KMS-11 (cell line): Measurements from ENCODE around the gene SERINC3.

ENCODE experiments used
- H2AFZ ChIP-seq: fragments of 200-600 bp; sonication (generic); 2 replicates; pipeline ENCODE4 v1.6.1; 2016; ENCODE audit warnings: antibody characterized with exemption, mixed run types, low read depth
- H3K27ac ChIP-seq: fragments of 200-600 bp; sonication (generic); 2 replicates; pipeline ENCODE4 v1.6.1; 2016; ENCODE audit warnings: mild to moderate bottlenecking, mixed run types
- H3K27me3 ChIP-seq: fragments of 200-600 bp; sonication (generic); 2 replicates; pipeline ENCODE4 v1.6.1; 2017; ENCODE audit warnings: mild to moderate bottlenecking, low read depth, mixed run types, moderate library complexity; ENCODE audit not compliant: insufficient read depth
- H3K36me3 ChIP-seq: fragments of 200-600 bp; sonication (generic); 2 replicates; pipeline ENCODE4 v1.6.1; 2017; ENCODE audit warnings: mild to moderate bottlenecking, mixed run types; ENCODE audit not compliant: insufficient read depth
- H3K4me1 ChIP-seq: fragments of 200-600 bp; sonication (generic); 2 replicates; pipeline ENCODE4 v1.6.1; 2016; ENCODE audit warnings: mild to moderate bottlenecking, low read depth, mixed run types; ENCODE audit not compliant: poor library complexity, severe bottlenecking
- H3K4me2 ChIP-seq: fragments of 200-600 bp; sonication (generic); 2 replicates; pipeline ENCODE4 v1.7.0; 2016; ENCODE audit warnings: mild to moderate bottlenecking, mixed run types
- H3K4me3 ChIP-seq: fragments of 200-600 bp; sonication (generic); IDR thresholded peaks from 2 replicates; pipeline ENCODE4 v1.6.1; 2017; ENCODE audit warnings: low read depth, low read length, mixed read lengths; ENCODE audit not compliant: insufficient read depth
- H3K79me2 ChIP-seq: fragments of 200-600 bp; sonication (generic); 2 replicates; pipeline ENCODE4 v1.6.1; 2016; ENCODE audit warnings: low read depth, mixed run types; ENCODE audit not compliant: insufficient read depth
- H3K9ac ChIP-seq: fragments of 200-600 bp; sonication (generic); 2 replicates; pipeline ENCODE4 v1.6.1; 2016; ENCODE audit warnings: mild to moderate bottlenecking, mixed run types
- H4K20me1 ChIP-seq: fragments of 200-600 bp; sonication (generic); 2 replicates; pipeline ENCODE4 v1.6.1; 2016; ENCODE audit warnings: mild to moderate bottlenecking, mixed run types; ENCODE audit not compliant: insufficient read depth
- CTCF ChIP-seq: fragments of 200-600 bp; sonication (generic); conservative IDR thresholded peaks from 2 replicates; pipeline ENCODE4 v1.6.1; 2017; ENCODE audit warnings: low read depth, mild to moderate bottlenecking, antibody characterized with exemption, low read length, moderate library complexity, mixed read lengths

SERINC3 gene

GRCh38 chr20:44504402-44505307, 17.2 kb downstream of the SERINC3 start:
- H3K4me2 ChIP-seq = no peak overlapping the region
- no peak overlapping the region for H3K9ac ChIP-seq
- no peaks in the 10 kb centered on the region; the same call in 1 of the 2 replicates for H3K36me3 ChIP-seq
- H4K20me1 ChIP-seq = no peaks in the 10 kb centered on the region
- H3K79me2 ChIP-seq = no peaks in the 10 kb centered on the region
- no peaks in the 10 kb centered on the region for H3K4me1 ChIP-seq
- TF ChIP-seq CTCF = no peak
- no peaks in the 10 kb centered on the region for H3K27me3 ChIP-seq
- H2AFZ ChIP-seq = no peak overlapping the region
- no peak overlapping the region for H3K4me3 ChIP-seq
- H3K27ac ChIP-seq = no peak overlapping the region

- H3K4me3 ChIP-seq = no peak overlapping the region
- H2AFZ ChIP-seq = no peak overlapping the region
- H3K79me2 ChIP-seq = no peaks in the 10 kb centered on the region
- no peak for TF ChIP-seq CTCF
- no peak overlapping the region for H3K9ac ChIP-seq
- H3K4me1 ChIP-seq = no peaks in the 10 kb centered on the region
- H3K27ac ChIP-seq = no peak overlapping the region
- no peak overlapping the region for H3K4me2 ChIP-seq
- no peaks in the 10 kb centered on the region for H4K20me1 ChIP-seq
- no peaks in the 10 kb centered on the region; the same call in 1 of the 2 replicates for H3K36me3 ChIP-seq
- no peaks in the 10 kb centered on the region for H3K27me3 ChIP-seq
Observed at GRCh38 chr20:44502968-44503367, 18.9 kb downstream of the SERINC3 start.

GRCh38 chr20:44501448-44501847, 20.4 kb downstream of the SERINC3 start:
- Histone ChIP-seq H4K20me1 (no peaks in the 10 kb centered on the region), H3K4me3 (no peak overlapping the region), H3K4me1 (no peaks in the 10 kb centered on the region), H3K27me3 (no peaks in the 10 kb centered on the region), H3K36me3 (no peaks in the 10 kb centered on the region; the same call in 1 of the 2 replicates), H3K9ac (no peak overlapping the region), H3K4me2 (no peak overlapping the region), H3K79me2 (no peaks in the 10 kb centered on the region), H2AFZ (no peak overlapping the region), H3K27ac (no peak overlapping the region)
- no peak for TF ChIP-seq CTCF

- TF ChIP-seq CTCF = no peak
- Histone ChIP-seq H3K4me1 (peaks cover 12% of the 10 kb centered on the region), H4K20me1 (no peaks in the 10 kb centered on the region), H3K27me3 (no peaks in the 10 kb centered on the region), H3K4me3 (no peak overlapping the region), H3K9ac (no peak overlapping the region), H3K4me2 (no peak overlapping the region), H3K27ac (no peak overlapping the region), H2AFZ (no peak overlapping the region), H3K79me2 (no peaks in the 10 kb centered on the region), H3K36me3 (peaks cover 3% of the 10 kb centered on the region; the same call in 1 of the 2 replicates)
Observed at GRCh38 chr20:44500221-44500620, 21.6 kb downstream of the SERINC3 start.
